ENCODE measurements around the gene RFNG. TPM values are rescaled to one million over a fixed set of nuclear protein-coding genes. Genes with fewer than 3 reads are reported as not detected.

RFNG gene
- total RNA-seq, 2 experiments from 2014 or later, result 16.7 to 18.3 TPM

GRCh38 chr17:82091264-82092066 lies 39.9 kb upstream of the RFNG start:
- ChIA-PET POLR2A (no interaction called here), CTCF (no interaction called here)

- CTCF ChIA-PET, result no interaction called here
- POLR2A ChIA-PET, result no interaction called here
Observed at GRCh38 chr17:82090549-82091263, 39.1 kb upstream of the RFNG start.

- POLR2A ChIA-PET, result interaction anchor here (0.8 to 0.9 kb wide), 2 partner anchors 24 to 52 kb away, joined by 3 read pairs; partner anchors contain the start of gene DCXR
- CTCF ChIA-PET, result no interaction called here
Observed at GRCh38 chr17:82089723-82090548, 38.3 kb upstream of the RFNG start.

GRCh38 chr17:82088838-82089722 lies 37.5 kb upstream of the RFNG start:
- ChIA-PET CTCF (interaction anchor here (1.2 kb wide), 1 partner anchor 130 kb away, joined by 3 read pairs; no protein-coding TSS in a partner anchor), POLR2A (interaction anchor here (0.8 to 0.9 kb wide), 2 partner anchors 23 to 52 kb away, joined by 3 read pairs; partner anchors contain the start of gene DCXR)

DNA sequence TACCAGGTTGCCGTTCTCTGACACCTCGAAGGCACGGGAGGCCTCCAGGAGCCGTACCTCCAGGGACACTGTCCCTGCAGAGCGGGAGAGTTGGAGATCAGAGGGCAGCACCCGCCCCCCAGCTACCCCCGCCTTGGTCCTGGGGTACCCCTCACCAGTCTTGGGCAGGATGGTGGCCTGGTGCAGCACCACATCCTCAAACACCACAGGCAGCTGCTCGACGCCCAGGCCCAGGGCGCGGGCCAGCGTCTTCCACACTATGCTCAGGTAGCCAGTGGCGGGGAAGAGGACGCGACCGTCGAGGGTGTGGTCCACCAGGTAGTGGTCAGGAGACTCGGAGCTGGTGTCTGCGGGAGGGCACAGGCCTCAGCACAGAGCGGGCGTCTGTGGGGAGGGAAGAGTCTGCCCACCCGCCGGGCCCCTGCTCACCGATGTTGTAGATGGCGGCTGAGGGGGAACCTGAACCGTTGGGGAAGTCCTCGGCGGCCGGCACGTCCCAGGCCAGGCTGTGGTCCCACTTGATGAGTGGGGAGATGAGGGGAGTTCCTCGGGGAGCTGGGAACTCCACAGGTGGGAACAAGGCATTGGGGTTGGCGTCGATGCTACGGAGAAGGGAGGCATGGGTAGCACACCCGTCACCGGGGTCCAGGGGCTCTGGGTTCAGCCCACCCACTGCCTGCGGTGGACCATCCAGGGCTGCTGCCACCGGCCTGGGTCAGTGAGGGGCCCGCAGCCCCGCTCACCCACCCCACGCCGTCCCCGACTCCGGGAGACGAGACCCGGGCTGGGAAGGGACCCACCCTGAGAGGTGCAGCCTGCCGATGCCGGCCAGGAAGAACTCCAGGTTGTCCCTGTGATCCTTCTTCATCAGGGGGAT lies 36.6 kb upstream of the RFNG start:
- POLR2A ChIA-PET, result no interaction called here

DNA sequence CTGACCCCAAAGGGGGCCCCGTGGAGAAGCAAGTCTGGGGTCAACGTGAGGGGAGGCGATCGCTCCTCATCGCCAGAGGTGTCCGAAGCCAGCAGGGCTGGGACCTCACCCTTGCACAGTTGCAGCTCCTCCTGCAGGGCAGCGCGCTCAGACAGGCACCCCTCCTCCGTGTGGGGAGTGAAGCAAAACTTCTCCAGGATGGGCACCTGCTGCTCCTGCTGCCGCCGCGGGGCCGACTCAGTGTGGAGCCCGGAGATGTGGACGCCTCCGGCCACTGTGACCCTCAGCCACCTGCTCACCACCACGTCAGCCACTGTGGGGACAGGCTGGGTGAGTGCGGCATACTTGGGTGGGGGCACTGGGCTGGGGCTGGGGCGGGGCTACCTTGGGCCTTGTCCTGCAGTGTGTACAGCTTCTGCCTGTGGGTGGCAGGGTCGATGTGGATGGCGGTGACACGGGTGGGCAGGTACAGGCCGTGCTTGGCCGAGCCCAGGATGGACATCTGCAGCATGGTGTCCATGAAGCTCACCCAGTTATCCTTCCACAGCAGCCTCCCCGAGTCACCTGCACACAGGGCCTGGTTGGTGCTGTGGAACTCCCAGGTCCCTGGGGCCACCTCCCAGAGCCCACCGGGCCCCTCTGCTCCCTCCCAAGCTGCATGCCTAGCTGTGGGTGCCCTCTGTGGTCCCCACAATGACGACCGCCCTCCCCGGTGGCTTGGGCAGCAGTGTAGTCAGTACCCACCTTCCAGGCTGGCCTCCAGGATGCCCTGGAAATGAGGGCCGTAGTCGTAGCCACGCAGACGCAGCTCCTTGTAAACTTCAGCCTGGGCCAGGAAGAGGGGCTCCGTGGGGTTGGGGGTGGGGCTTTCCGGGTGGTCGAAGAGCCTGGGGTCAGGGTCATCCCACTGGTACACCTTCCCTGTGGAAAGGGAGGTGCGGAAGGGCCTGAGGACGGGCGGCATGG lies 35.6 kb upstream of the RFNG start:
- CTCF ChIA-PET, result interaction anchor here (1.2 kb wide), 1 partner anchor 57 kb away, joined by 4 read pairs; no protein-coding TSS in a partner anchor

More for the DNA sequence above, 36.6 kb upstream of the RFNG start:
- CTCF ChIA-PET, result interaction anchor here (1.2 kb wide), 2 partner anchors 58 to 129 kb away, joined by 3 to 4 read pairs; no protein-coding TSS in a partner anchor

DNA sequence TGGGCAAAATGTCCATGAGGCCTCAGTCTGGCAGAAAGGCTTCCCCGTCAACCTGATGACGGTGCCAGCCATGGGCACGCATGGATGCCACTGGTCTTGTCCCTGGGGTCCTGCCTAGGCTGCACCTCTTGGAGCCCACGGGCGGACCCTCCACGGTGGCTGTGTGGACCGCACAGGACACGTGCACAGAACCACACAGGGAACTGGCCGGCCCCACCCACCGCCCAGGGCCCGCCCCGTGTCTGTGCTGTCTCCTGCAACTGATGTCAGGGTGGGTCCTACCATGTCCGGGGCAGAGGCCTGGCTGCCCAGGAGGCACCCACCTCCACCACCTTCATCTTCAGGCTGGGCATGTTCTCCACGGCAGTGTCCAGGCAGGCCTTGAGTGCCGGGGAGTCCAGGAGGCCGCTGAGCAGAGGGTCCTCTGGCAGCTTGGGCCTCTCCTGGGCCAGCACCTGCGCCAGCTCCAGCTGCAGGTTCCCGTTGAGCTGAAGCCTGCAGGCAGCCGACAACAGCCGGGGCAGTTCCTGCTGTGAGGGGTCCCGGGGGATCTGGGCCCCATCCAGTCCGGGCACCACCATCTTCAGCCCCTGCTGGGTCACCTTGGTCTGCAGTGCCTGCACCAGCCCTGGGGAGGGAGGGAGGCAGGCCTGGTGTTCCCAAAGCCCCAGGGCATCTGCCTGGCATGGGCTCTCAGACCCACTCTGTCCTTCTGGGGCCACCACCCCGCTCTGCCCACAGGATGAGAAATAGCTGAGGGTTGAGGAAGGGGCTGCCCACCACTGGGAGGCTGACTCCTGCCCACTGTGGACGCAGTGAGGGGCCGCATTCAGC lies 34.5 kb upstream of the RFNG start:
- CTCF ChIA-PET, result no interaction called here
- POLR2A ChIA-PET, result interaction anchor here (0.7 kb wide), 1 partner anchor 156 kb away, joined by 3 read pairs; no protein-coding TSS in a partner anchor

More for the DNA sequence above, 35.6 kb upstream of the RFNG start:
- POLR2A ChIA-PET, result interaction anchor here (0.6 to 0.7 kb wide), 2 partner anchors 116 to 157 kb away, joined by 3 read pairs; no protein-coding TSS in a partner anchor

GRCh38 chr17:82085031-82085861 lies 33.6 kb upstream of the RFNG start:
- POLR2A ChIA-PET, result no interaction called here
- CTCF ChIA-PET, result no interaction called here

DNA sequence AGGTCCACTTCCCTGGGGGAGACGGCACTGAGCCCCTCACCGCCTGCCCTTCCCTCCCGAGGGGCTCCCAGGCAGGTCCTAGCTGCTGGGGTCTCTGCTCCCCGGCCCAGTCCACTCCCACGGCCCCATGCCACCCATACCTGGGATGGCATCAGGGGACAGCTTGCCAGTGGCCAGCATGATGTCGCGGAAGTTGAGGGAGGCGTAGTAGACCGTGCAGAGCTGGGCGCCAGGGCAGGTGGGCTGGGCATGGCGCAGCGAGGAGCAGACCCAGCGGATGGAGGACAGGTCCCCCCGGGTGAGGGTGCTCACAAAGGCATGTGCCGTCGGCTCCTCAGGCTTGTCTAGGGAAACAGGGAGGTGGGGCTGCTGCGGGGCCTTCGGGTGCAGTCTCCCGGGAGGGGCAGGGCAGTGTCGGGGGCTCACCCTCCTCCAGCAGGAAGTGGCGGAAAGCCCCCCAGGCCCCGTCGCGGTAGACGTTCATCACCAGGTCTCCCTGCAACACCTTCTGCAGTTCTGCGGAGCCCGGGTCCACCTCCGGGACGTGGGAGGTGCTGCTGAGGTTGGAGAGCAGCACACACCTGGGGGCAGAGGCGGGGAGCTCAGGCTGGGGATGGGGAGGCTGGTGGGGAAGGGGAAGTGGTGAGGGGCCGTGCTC lies 32.9 kb upstream of the RFNG start:
- POLR2A ChIA-PET, result no interaction called here

GRCh38 chr17:82083533-82084359 lies 32.1 kb upstream of the RFNG start:
- ChIA-PET POLR2A (interaction anchor here (1.2 kb wide), 1 partner anchor 12 kb away, joined by 3 read pairs; no protein-coding TSS in a partner anchor), CTCF (no interaction called here)

More for the DNA sequence above, 32.9 kb upstream of the RFNG start:
- CTCF ChIA-PET, result no interaction called here

DNA sequence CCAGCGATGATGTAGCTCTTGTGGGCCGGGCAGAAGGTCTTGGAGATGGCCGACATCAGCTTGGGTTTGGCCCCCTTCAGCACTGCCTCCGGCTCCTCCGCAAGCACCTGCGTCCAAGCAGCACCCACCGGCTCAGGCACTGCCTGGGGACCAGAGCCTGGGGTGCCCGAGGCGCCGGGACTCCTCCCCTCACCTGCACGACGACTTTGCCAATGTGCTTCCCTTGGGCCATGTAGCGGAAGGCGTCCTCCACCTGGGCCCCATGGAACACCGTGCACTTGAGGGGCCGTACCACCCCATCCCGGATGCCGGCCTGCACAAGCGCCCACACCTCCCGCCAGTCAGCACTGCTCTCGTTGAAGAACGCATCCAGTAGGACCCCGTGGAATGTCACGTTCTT lies 31.4 kb upstream of the RFNG start:
- CTCF ChIA-PET, result no interaction called here
- POLR2A ChIA-PET, result interaction anchor here (1.2 kb wide), 1 partner anchor 13 kb away, joined by 3 read pairs; no protein-coding TSS in a partner anchor

- ChIA-PET CTCF (no interaction called here), POLR2A (interaction anchor here (1.2 kb wide), 1 partner anchor 14 kb away, joined by 3 read pairs; no protein-coding TSS in a partner anchor)
Observed at GRCh38 chr17:82082456-82082855, 30.8 kb upstream of the RFNG start.

- ChIA-PET CTCF (no interaction called here), POLR2A (no interaction called here)
Observed at GRCh38 chr17:82081966-82082365, 30.4 kb upstream of the RFNG start.

GRCh38 chr17:82081546-82081945 lies 29.9 kb upstream of the RFNG start:
- POLR2A ChIA-PET, result no interaction called here
- CTCF ChIA-PET, result no interaction called here

All from activated CD8-positive, alpha-beta memory T cell treated with anti-CD3 and anti-CD28 coated beads for 36 hours (primary cell).